Measurements from ENCODE around the gene GUCY1A1. TPM values are rescaled to one million over a fixed set of nuclear protein-coding genes. Genes with fewer than 3 reads are reported as not detected.

GUCY1A1 gene
- total and polyA plus RNA-seq, 2 of the 4 experiments (the other 2 are of a cell fraction), result 0.19 to 0.54 TPM

DNA sequence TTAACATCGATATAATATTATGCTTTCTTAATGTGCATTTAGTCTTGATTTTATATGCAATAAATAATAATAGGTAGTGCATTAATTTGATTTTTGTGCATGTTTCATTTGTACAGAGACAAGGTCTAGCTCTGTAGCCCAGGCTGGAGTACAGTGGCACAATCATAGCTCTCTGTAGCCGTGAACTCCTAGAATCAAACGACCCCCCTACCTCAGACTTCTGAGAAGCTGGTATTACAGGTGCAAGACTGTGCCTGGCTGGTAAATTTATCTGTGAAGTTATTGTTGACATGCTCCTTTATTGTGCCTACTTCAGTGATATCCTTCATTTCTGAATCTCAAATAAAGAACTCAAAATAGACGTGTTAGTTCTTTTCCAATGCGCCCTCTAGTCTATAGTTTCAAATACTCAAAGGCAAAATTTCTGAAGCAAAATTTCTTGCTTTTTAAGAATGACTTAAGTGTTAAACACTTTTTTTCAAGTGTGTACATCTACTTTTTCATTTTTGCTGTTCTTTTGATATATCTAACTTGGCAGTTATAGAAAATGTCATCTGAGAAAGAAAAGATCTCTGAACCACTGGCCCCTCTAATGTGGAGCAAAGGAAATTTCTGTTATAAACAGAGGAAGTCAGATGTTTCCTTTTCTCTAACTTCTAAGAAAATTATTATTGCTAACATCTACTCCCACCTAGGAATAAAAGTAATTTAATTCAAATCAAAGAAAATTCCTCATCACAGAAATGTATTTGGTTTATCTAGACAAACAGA, 28.3 kb upstream of the GUCY1A1 start:
- ATAC-seq (ENCODE audit: low read depth), result no peak
- no peaks in the 10 kb centered on the region for H3K27me3 ChIP-seq (ENCODE audit: control insufficient read depth, insufficient read depth, low read length)

More for the DNA sequence above, 28.3 kb upstream of the GUCY1A1 start:
- no TSS peak for BruUV-seq (replicated peaks)
- no peak overlapping the region for H3K4ac ChIP-seq (ENCODE audit: low read depth, low read length)
- TF ChIP-seq MXI1 (IDR thresholded peaks at IDR 0.05; ENCODE audit: borderline replicate concordance, low read depth, low read length) (no peak), ELK1 (IDR thresholded peaks at IDR 0.05; ENCODE audit: borderline replicate concordance, low read depth, low read length) (no peak), BHLHE40 (IDR thresholded peaks at IDR 0.05; ENCODE audit: low read depth, low read length) (no peak), POLR2A (IDR thresholded peaks at IDR 0.05; ENCODE audit: low read depth, low read length) (no peak), MAFK (IDR thresholded peaks at IDR 0.05; ENCODE audit: low read depth, low read length) (no peak), CTCF (conservative IDR thresholded peaks at IDR 0.05; ENCODE audit: low read depth, low read length) (no peak), CHD1 (IDR thresholded peaks at IDR 0.05; ENCODE audit: low read depth, low read length) (no peak), NFE2L2 (IDR thresholded peaks at IDR 0.05; ENCODE audit: low read depth, low read length) (no peak)
- TF ChIP-seq, protein P1, sequence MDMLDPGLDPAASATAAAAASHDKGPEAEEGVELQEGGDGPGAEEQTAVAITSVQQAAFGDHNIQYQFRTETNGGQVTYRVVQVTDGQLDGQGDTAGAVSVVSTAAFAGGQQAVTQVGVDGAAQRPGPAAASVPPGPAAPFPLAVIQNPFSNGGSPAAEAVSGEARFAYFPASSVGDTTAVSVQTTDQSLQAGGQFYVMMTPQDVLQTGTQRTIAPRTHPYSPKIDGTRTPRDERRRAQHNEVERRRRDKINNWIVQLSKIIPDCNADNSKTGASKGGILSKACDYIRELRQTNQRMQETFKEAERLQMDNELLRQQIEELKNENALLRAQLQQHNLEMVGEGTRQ (IDR thresholded peaks at IDR 0.05; ENCODE audit: low read depth, low read length), result no peak
- no peak overlapping the region for H3K18ac ChIP-seq (ENCODE audit: low read depth, low read length)
- H2AFZ ChIP-seq (replicated peaks; ENCODE audit: low read length, poor library complexity), result no peak overlapping the region
- no peaks in the 10 kb centered on the region for H3K79me1 ChIP-seq (ENCODE audit: low read depth in 1 of 2, low read length in 2 of 2)
- H2AK9ac ChIP-seq (replicated peaks; ENCODE audit: low read depth, low read length, poor library complexity), result no peak overlapping the region
- H3K27ac ChIP-seq (ENCODE audit: insufficient read depth, low read length), result no peak overlapping the region
- ChIA-PET POLR2A (ENCODE audit: unreplicated experiment) (no interaction called here), CTCF (no interaction called here)
- H3K9me3 ChIP-seq (ENCODE audit: control insufficient read depth, insufficient read depth, low read length), result no peaks in the 10 kb centered on the region
- H4K20me1 ChIP-seq (ENCODE audit: insufficient read depth, low read length), result no peaks in the 10 kb centered on the region
- H3K56ac ChIP-seq (ENCODE audit: extremely low read depth, insufficient read depth, low read length), result no peak overlapping the region
- DNase-seq, result no peak
- no peak overlapping the region for H3K9ac ChIP-seq (ENCODE audit: low read depth, low read length)
- dilution Hi-C loops (cut with HindIII; ENCODE audit: low sequenced_read_pairs, unreplicated experiment) (no loop called here), in situ Hi-C loops (cut with MboI; ENCODE audit: low sequenced_read_pairs) (no loop called here), intact Hi-C loops (cut with micrococcal nuclease) (no loop called here)
- no peak overlapping the region for H4K5ac ChIP-seq (ENCODE audit: low read depth, low read length)
- no peak overlapping the region for H2BK120ac ChIP-seq (ENCODE audit: low read depth, low read length)
- no peak overlapping the region for H4K8ac ChIP-seq (ENCODE audit: low read depth in 2 of 2, low read length in 2 of 2)
- H3K9me1 ChIP-seq (ENCODE audit: insufficient read depth, low read length), result no peaks in the 10 kb centered on the region
- H2BK20ac ChIP-seq (ENCODE audit: low read depth, low read length), result no peak overlapping the region
- no peaks in the 10 kb centered on the region for H3K36me3 ChIP-seq (ENCODE audit: control insufficient read depth, insufficient read depth, low read length)
- H3K4me3 ChIP-seq (ENCODE audit: insufficient read depth, low read depth, low read length), result no peak overlapping the region
- no peak overlapping the region for H2BK5ac ChIP-seq (ENCODE audit: low read depth, low read length, poor library complexity, severe bottlenecking)
- H2BK15ac ChIP-seq (ENCODE audit: low read depth, low read length), result no peak overlapping the region
- no peak overlapping the region for H3K23ac ChIP-seq (ENCODE audit: low read depth, low read length)
- no peak overlapping the region for H2AK5ac ChIP-seq (ENCODE audit: low read depth, low read length)
- no CpG with 5 or more reads among the region's 5 CpGs for WGBS, 2 experiments (ENCODE audit: extremely low coverage in 2 of 2, insufficient read length in 1 of 2)
- H3K14ac ChIP-seq (replicated peaks; ENCODE audit: low read depth, low read length), result no peak overlapping the region
- H3K4me2 ChIP-seq (ENCODE audit: low read depth, low read length), result no peak overlapping the region
- H4K91ac ChIP-seq (ENCODE audit: insufficient read depth, low read depth, low read length), result no peak overlapping the region
- no peaks in the 10 kb centered on the region for H3K4me1 ChIP-seq (ENCODE audit: control insufficient read depth, insufficient read depth, low read length)
